Sigmoid colon (tissue), 4 donors: ENCODE results near the gene S100A2.

ENCODE experiments used
- POLR2A ChIP-seq, 2 donors: fragments of 450-650 bp; IDR thresholded peaks; one replicate each; pipeline ENCODE4 v1.6.1; 2016; ENCODE audit warnings: antibody characterized with exemption in 2 of 2, mild to moderate bottlenecking in 2 of 2, moderate library complexity in 2 of 2
- POLR2AphosphoS5 ChIP-seq, 4 donors: sonication (generic); formaldehyde crosslinking; IDR thresholded peaks; one replicate each; pipeline ENCODE4 v1.6.1; 2017; ENCODE audit warnings: antibody characterized with exemption in 4 of 4
- TF ChIP-seq, protein P1 (sequence below), 4 experiments: fragments of 450-650 bp in 3 of 4; fragments of 200-600 bp in 1 of 4; IDR thresholded peaks; one replicate each; pipeline ENCODE4 v1.5.1; 2016 to 2019; ENCODE audit warnings: antibody characterized with exemption in 4 of 4, mild to moderate bottlenecking in 3 of 4, moderate library complexity in 2 of 4

DNA sequence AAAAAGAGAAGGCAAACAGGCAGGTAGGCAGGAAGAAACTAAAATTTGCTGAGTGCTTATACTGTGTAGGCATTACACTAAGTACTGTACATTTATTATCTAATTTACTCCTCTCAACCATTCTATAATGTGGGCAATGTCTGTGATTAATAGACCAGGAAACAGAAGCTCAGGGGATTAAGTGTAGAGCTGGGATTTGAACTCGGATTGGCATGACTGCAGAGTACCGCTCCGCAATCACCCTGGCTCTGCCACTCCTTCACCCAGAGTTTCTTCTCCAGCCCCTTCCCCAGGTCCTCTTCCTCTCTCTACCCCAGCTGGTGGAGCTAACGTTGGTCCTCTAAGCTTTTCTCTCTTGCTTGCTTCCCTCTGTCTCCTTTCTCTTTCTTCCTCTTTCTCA is 11.5 kb upstream of the S100A2 start:
- TF ChIP-seq, protein P1, sequence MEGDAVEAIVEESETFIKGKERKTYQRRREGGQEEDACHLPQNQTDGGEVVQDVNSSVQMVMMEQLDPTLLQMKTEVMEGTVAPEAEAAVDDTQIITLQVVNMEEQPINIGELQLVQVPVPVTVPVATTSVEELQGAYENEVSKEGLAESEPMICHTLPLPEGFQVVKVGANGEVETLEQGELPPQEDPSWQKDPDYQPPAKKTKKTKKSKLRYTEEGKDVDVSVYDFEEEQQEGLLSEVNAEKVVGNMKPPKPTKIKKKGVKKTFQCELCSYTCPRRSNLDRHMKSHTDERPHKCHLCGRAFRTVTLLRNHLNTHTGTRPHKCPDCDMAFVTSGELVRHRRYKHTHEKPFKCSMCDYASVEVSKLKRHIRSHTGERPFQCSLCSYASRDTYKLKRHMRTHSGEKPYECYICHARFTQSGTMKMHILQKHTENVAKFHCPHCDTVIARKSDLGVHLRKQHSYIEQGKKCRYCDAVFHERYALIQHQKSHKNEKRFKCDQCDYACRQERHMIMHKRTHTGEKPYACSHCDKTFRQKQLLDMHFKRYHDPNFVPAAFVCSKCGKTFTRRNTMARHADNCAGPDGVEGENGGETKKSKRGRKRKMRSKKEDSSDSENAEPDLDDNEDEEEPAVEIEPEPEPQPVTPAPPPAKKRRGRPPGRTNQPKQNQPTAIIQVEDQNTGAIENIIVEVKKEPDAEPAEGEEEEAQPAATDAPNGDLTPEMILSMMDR (IDR thresholded peaks at IDR 0.05): no peak
- TF ChIP-seq POLR2A (IDR thresholded peaks at IDR 0.05) (no peak), POLR2AphosphoS5 (IDR thresholded peaks at IDR 0.05) (no peak)
